Rectal smooth muscle tissue (tissue), 1 donor: ENCODE results near the gene NFE2L2.
A peak's percentile ranks its signal among the peaks of the same experiment; 100 is the strongest.
"Not testable (repeated sequence)": the region's sequence is repeated elsewhere in the genome, so short reads cannot be mapped to it uniquely, and the experiment has no call there.

Experiments
- H3K27ac ChIP-seq: one replicate; pipeline ENCODE4 v1.7.0; 2013; ENCODE audit warnings: low read depth, low read length, inconsistent platforms
- H3K27me3 ChIP-seq: one replicate; pipeline ENCODE4 v1.7.0; 2013; ENCODE audit warnings: low read length; ENCODE audit not compliant: control insufficient read depth, insufficient read depth
- H3K36me3 ChIP-seq: one replicate; pipeline ENCODE4 v1.7.0; 2013; ENCODE audit warnings: low read length; ENCODE audit not compliant: control insufficient read depth, insufficient read depth
- H3K4me1 ChIP-seq: one replicate; pipeline ENCODE4 v1.7.0; 2013; ENCODE audit warnings: low read length; ENCODE audit not compliant: control insufficient read depth, insufficient read depth
- H3K4me3 ChIP-seq: one replicate; pipeline ENCODE4 v1.7.0; 2013; ENCODE audit warnings: low read length
- H3K9ac ChIP-seq: one replicate; pipeline ENCODE4 v1.7.0; 2013; ENCODE audit warnings: low read length

The NFE2L2 gene

GRCh38 chr2:177239053-177239452 is 25.5 kb downstream of the NFE2L2 start:
- Histone ChIP-seq H3K27ac (peak overlapping the region; percentile 53), H3K9ac (no peak overlapping the region), H3K4me1 (peaks cover 45% of the 10 kb centered on the region), H3K36me3 (peaks cover 3% of the 10 kb centered on the region), H3K27me3 (no peaks in the 10 kb centered on the region), H3K4me3 (no peak overlapping the region)

GRCh38 chr2:177237932-177238331 is 26.6 kb downstream of the NFE2L2 start:
- Histone ChIP-seq H3K27ac (no peak overlapping the region), H3K27me3 (no peaks in the 10 kb centered on the region), H3K4me3 (no peak overlapping the region), H3K4me1 (peaks cover 41% of the 10 kb centered on the region), H3K9ac (no peak overlapping the region), H3K36me3 (peaks cover 7% of the 10 kb centered on the region)

- Histone ChIP-seq H3K27ac (no peak overlapping the region), H3K27me3 (no peaks in the 10 kb centered on the region), H3K4me1 (peaks cover 23% of the 10 kb centered on the region), H3K36me3 (peaks cover 15% of the 10 kb centered on the region), H3K4me3 (no peak overlapping the region), H3K9ac (no peak overlapping the region)
These were observed 28.6 kb downstream of the NFE2L2 start for GRCh38 chr2:177235855-177236437.

GRCh38 chr2:177234267-177234666 is 30.3 kb downstream of the NFE2L2 start:
- no peaks in the 10 kb centered on the region for H3K27me3 ChIP-seq
- no peak overlapping the region for H3K4me3 ChIP-seq
- peaks cover 10% of the 10 kb centered on the region for H3K4me1 ChIP-seq
- H3K27ac ChIP-seq: no peak overlapping the region
- peaks cover 22% of the 10 kb centered on the region for H3K36me3 ChIP-seq
- no peak overlapping the region for H3K9ac ChIP-seq

GRCh38 chr2:177232098-177232704 is 32.3 kb downstream of the NFE2L2 start:
- Histone ChIP-seq H3K27ac (no peak overlapping the region), H3K36me3 (peaks cover 22% of the 10 kb centered on the region), H3K4me1 (no peaks in the 10 kb centered on the region)

GRCh38 chr2:177231270-177231669 is 33.3 kb downstream of the NFE2L2 start:
- no peak overlapping the region for H3K9ac ChIP-seq
- H3K27me3 ChIP-seq: no peaks in the 10 kb centered on the region
- H3K27ac ChIP-seq: no peak overlapping the region
- H3K4me3 ChIP-seq: no peak overlapping the region
- H3K4me1 ChIP-seq: no peaks in the 10 kb centered on the region
- peaks cover 22% of the 10 kb centered on the region for H3K36me3 ChIP-seq

More at GRCh38 chr2:177232098-177232704, 32.3 kb downstream of the NFE2L2 start:
- no peaks in the 10 kb centered on the region for H3K27me3 ChIP-seq
- no peak overlapping the region for H3K9ac ChIP-seq
- no peak overlapping the region for H3K4me3 ChIP-seq

- H3K4me1 ChIP-seq: no peaks in the 10 kb centered on the region
- no peak overlapping the region for H3K4me3 ChIP-seq
- no peak overlapping the region for H3K9ac ChIP-seq
- H3K36me3 ChIP-seq: peaks cover 22% of the 10 kb centered on the region
- no peaks in the 10 kb centered on the region for H3K27me3 ChIP-seq
- H3K27ac ChIP-seq: no peak overlapping the region
These were observed 34.9 kb downstream of the NFE2L2 start for GRCh38 chr2:177229442-177230242.

- H3K4me1 ChIP-seq: no peaks in the 10 kb centered on the region
- no peak overlapping the region for H3K27ac ChIP-seq
- no peak overlapping the region for H3K4me3 ChIP-seq
- peaks cover 11% of the 10 kb centered on the region for H3K36me3 ChIP-seq
- H3K27me3 ChIP-seq: no peaks in the 10 kb centered on the region
- no peak overlapping the region for H3K9ac ChIP-seq
These were observed 38.6 kb downstream of the NFE2L2 start for GRCh38 chr2:177225965-177226360.

- not testable (repeated sequence) for H3K4me3 ChIP-seq, H3K27ac ChIP-seq, H3K27me3 ChIP-seq, H3K4me1 ChIP-seq, H3K9ac ChIP-seq
- peaks cover 14% of the 10 kb centered on the region for H3K36me3 ChIP-seq
These were observed 41.1 kb downstream of the NFE2L2 start for GRCh38 chr2:177223436-177223835.

- no peak overlapping the region for H3K4me3 ChIP-seq
- no peaks in the 10 kb centered on the region for H3K27me3 ChIP-seq
- H3K36me3 ChIP-seq: peaks cover 20% of the 10 kb centered on the region
- no peak overlapping the region for H3K27ac ChIP-seq
- no peaks in the 10 kb centered on the region for H3K4me1 ChIP-seq
- no peak overlapping the region for H3K9ac ChIP-seq
These were observed 42.6 kb downstream of the NFE2L2 start for GRCh38 chr2:177221970-177222369.

GRCh38 chr2:177221534-177221933 is 43.0 kb downstream of the NFE2L2 start:
- no peak overlapping the region for H3K4me3 ChIP-seq
- H3K36me3 ChIP-seq: peaks cover 24% of the 10 kb centered on the region
- no peak overlapping the region for H3K9ac ChIP-seq
- H3K27ac ChIP-seq: no peak overlapping the region
- H3K27me3 ChIP-seq: no peaks in the 10 kb centered on the region
- no peaks in the 10 kb centered on the region for H3K4me1 ChIP-seq

GRCh38 chr2:177219787-177220186 is 44.7 kb downstream of the NFE2L2 start:
- not testable (repeated sequence) for H3K27ac ChIP-seq, H3K27me3 ChIP-seq, H3K9ac ChIP-seq, H3K4me3 ChIP-seq, H3K4me1 ChIP-seq
- H3K36me3 ChIP-seq: peaks cover 32% of the 10 kb centered on the region
